Keratinocyte (primary cell): ENCODE results near the gene HOXB5.

Experiments
- CTCF ChIP-seq, 3 experiments: IDR thresholded peaks in 1 of 3; conservative IDR thresholded peaks in 1 of 3; optimal IDR thresholded peaks in 1 of 3; 2 replicates in 2 of 3; 3 replicates in 1 of 3; pipeline versions ENCODE3 to v1.5.1; 2011; ENCODE audit warnings: low read length in 3 of 3, mild to moderate bottlenecking in 3 of 3, moderate library complexity in 2 of 3, control low read depth in 1 of 3, inconsistent platforms in 1 of 3; ENCODE audit not compliant: insufficient read depth in 2 of 3; ENCODE audit errors: extremely low read depth in 1 of 3
- EZH2 ChIP-seq: IDR thresholded peaks from one replicate; pipeline ENCODE4 v1.6.1; 2012; ENCODE audit warnings: inconsistent platforms, mild to moderate bottlenecking, low read length, moderate library complexity

- TF ChIP-seq CTCF (optimal IDR thresholded peaks at IDR 0.05 in 1 of 3, IDR thresholded peaks at IDR 0.05 in 1 of 3, conservative IDR thresholded peaks at IDR 0.05 in 1 of 3; ENCODE audit: extremely low read depth in 1 of 3, insufficient read depth in 2 of 3, low read length in 3 of 3) (no peak), EZH2 (no peak)
These were observed 15.5 kb downstream of the HOXB5 start, which contains the start of gene HOXB4 for GRCh38 chr17:48577946-48578615.
